PFSK-1 (cell line): ENCODE results near the gene MTUS2.

Experiments used
- FOXP2 ChIP-seq: optimal IDR thresholded peaks from 2 replicates; pipeline ENCODE3; 2011; ENCODE audit warnings: borderline replicate concordance, control low read depth, inconsistent platforms; ENCODE audit not compliant: insufficient read depth; ENCODE audit errors: extremely low read length, extremely low read depth
- POLR2AphosphoS5 ChIP-seq: IDR thresholded peaks from 2 replicates; pipeline ENCODE4 v1.6.1; 2012; ENCODE audit warnings: low read depth, mild to moderate bottlenecking, control low read depth, low read length, moderate library complexity
- SIN3A ChIP-seq: IDR thresholded peaks from 2 replicates; pipeline ENCODE4 v1.6.1; 2012; ENCODE audit warnings: mild to moderate bottlenecking, low read length, moderate library complexity, borderline replicate concordance; ENCODE audit not compliant: insufficient read depth
- TAF1 ChIP-seq: IDR thresholded peaks from 2 replicates; pipeline ENCODE4 v1.6.1; 2012; ENCODE audit warnings: low read length, control low read depth, borderline replicate concordance; ENCODE audit not compliant: insufficient read depth
- TF ChIP-seq, protein P1 (sequence below), 2 experiments: IDR thresholded peaks; 2 replicates each; pipeline versions ENCODE4 v1.6.1 to v1.8.0; 2011 to 2012; ENCODE audit warnings: low read depth in 2 of 2, low read length in 2 of 2, control low read depth in 1 of 2, inconsistent platforms in 1 of 2, mild to moderate bottlenecking in 1 of 2, moderate library complexity in 1 of 2; ENCODE audit not compliant: insufficient read depth in 1 of 2

MTUS2 gene

DNA sequence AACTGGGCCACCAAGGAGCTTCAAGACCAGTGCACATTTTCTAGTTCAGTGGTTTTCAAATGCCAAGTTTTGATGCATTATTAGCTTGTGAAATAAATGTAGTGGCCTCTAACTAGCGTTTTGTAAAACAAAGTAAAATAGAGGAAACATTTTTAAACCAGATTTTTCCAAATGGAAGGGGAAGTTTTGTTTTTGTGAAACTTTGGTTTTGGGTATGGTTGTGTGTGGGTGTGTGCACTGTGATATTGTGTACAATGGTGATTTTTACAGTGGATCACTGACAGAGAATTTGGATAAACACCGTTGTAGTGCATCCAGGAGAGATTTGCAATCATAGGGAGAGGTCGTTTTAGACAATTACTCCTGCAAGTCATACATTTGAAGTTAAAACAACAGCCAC, 666.4 kb downstream of the MTUS2 start:
- TF ChIP-seq TAF1: no peak
- TF ChIP-seq SIN3A: no peak
- TF ChIP-seq FOXP2: no peak
- TF ChIP-seq, protein P1, sequence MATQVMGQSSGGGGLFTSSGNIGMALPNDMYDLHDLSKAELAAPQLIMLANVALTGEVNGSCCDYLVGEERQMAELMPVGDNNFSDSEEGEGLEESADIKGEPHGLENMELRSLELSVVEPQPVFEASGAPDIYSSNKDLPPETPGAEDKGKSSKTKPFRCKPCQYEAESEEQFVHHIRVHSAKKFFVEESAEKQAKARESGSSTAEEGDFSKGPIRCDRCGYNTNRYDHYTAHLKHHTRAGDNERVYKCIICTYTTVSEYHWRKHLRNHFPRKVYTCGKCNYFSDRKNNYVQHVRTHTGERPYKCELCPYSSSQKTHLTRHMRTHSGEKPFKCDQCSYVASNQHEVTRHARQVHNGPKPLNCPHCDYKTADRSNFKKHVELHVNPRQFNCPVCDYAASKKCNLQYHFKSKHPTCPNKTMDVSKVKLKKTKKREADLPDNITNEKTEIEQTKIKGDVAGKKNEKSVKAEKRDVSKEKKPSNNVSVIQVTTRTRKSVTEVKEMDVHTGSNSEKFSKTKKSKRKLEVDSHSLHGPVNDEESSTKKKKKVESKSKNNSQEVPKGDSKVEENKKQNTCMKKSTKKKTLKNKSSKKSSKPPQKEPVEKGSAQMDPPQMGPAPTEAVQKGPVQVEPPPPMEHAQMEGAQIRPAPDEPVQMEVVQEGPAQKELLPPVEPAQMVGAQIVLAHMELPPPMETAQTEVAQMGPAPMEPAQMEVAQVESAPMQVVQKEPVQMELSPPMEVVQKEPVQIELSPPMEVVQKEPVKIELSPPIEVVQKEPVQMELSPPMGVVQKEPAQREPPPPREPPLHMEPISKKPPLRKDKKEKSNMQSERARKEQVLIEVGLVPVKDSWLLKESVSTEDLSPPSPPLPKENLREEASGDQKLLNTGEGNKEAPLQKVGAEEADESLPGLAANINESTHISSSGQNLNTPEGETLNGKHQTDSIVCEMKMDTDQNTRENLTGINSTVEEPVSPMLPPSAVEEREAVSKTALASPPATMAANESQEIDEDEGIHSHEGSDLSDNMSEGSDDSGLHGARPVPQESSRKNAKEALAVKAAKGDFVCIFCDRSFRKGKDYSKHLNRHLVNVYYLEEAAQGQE (IDR thresholded peaks at IDR 0.05; ENCODE audit: insufficient read depth in 1 of 2, low read depth in 2 of 2, low read length in 2 of 2): no peak
- TF ChIP-seq POLR2AphosphoS5: no peak

DNA sequence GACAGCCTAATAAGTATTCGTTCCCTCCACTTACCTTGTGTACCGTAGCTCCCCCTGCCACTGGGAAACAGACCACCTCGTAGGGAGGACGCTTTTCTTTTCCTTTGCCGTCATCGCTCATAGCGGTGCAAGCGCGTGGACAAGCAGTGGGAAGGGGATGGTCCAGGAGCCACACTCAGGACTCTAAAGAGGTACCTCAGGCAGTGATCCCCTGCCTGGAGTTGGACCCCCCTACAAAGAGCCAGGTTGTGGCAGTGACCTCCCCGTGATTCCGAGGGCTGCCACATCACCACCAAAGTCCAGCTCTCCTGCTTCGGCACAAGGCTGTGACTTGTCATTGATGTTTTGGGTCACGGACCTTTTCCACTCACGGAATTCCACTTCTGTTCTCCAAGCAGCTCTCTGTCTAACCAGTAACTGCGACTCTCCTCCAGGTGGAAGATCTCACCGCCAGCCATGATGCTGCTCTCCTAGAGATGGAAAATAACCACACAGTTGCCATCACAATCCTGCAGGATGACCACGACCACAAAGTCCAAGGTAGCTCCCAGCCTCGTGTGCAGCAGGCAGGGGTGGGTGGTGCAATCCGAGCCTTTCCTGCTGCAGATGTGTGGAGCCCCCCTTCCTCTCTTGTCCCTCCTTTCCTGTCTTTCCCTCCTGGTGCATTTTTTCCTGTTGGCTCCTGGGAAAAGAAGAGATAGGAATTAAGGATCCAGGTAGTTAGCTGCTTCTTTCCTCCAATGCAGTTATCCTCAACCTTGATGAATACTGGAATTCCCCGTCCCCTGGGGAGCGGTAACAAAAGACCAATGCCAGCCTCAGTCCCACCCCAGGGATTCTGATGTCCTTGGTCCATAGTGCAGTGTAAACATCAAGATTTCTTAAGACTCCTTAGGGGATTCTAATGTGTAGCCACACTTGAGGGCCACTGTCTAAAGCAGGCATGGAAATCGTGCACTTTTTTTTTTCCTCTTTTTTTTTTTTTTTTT, 667.6 kb downstream of the MTUS2 start:
- no peak for TF ChIP-seq FOXP2
- TF ChIP-seq TAF1: no peak
- no peak for TF ChIP-seq POLR2AphosphoS5
- TF ChIP-seq, protein P1 (IDR thresholded peaks at IDR 0.05; ENCODE audit: insufficient read depth in 1 of 2, low read depth in 2 of 2, low read length in 2 of 2): no peak
- no peak for TF ChIP-seq SIN3A

DNA sequence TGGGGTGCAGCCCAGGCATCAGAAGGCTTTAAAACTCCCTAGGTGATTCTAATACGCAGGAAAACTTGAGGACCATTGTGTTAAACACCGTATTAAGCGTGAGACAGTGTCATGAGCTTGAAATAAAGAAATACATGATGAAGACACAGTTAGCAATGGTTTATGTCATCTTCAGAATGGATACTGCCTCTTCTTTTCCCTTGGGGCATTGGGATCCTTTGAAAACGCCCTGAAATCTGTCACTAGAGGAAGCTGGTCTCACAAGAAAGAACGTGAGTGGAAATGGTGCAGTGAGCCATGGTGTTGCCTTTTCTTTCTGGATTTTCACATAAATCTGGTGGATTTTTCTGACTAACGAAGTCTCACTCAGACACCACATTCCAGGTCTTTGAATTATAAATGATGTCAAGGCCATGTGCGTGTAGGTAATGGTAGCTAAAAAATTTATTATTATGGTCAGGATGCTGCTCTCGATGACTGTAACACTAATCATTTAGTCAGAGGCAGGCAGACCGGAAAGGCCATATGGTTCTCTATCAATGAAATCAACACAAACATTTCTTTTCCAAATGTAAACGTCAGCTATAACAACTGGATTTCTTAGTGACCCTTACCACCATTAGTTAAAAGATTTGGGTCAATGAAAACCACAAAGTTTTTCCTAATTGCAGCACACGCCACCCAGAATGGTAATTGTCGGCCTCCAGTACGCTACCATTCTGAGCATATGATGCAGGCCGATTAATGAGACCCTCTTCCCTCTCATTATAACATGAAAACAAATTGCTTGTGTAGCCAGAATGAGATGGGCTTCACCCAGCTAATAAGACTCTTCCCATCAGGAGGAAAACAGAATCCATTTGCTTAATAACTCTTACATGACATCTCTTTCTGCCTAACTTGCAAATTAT, 669.8 kb downstream of the MTUS2 start:
- TF ChIP-seq POLR2AphosphoS5 (no peak), TAF1 (no peak), FOXP2 (no peak), SIN3A (no peak)
- TF ChIP-seq, protein P1 (IDR thresholded peaks at IDR 0.05; ENCODE audit: insufficient read depth in 1 of 2, low read depth in 2 of 2, low read length in 2 of 2): no peak

DNA sequence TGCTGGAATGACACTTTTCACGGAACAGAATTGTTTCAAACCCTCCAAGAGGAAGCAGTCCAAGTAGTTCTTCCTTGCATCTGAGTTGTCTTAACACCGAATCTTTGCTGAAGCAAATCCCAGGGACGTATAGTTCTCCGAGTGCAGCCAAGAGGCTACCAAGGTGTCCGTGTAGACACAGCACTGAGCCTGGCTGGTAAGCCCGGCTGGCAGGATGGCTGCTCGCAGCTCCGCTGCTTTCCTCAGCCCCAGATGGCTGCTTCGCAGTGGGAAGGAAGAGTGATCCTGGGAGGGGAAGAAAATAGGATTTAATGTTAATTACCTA, 670.4 kb downstream of the MTUS2 start:
- no peak for TF ChIP-seq FOXP2
- TF ChIP-seq TAF1: no peak
- TF ChIP-seq POLR2AphosphoS5: no peak
- no peak for TF ChIP-seq SIN3A
- TF ChIP-seq, protein P1 (IDR thresholded peaks at IDR 0.05; ENCODE audit: insufficient read depth in 1 of 2, low read depth in 2 of 2, low read length in 2 of 2): no peak
